ENCODE results near the gene PTPN1. TPM values are rescaled to one million over a fixed set of nuclear protein-coding genes. Genes with fewer than 3 reads are reported as not detected.

The PTPN1 gene
- total and polyA plus RNA-seq, 2 of the 13 experiments (the other 11 are each of a cell fraction or from before 2014, with no cell fraction given): 17.7 to 37.2 TPM

- TF ChIP-seq ZFP37 (CRISPR knock-in tag; IDR thresholded peaks at IDR 0.05; ENCODE audit: borderline replicate concordance) (no peak), PATZ1 (CRISPR knock-in tag; IDR thresholded peaks at IDR 0.05) (peak; percentile 99), ZNF564 (CRISPR knock-in tag; IDR thresholded peaks at IDR 0.05) (no peak), ZNF3 (CRISPR knock-in tag; IDR thresholded peaks at IDR 0.05) (no peak), RBM22 (optimal IDR thresholded peaks at IDR 0.05; ENCODE audit: low read length) (no peak), CHD2 (IDR thresholded peaks at IDR 0.05; ENCODE audit: low read depth, low read length) (no peak), CBX5 (CRISPR knock-in tag; IDR thresholded peaks at IDR 0.05; ENCODE audit: borderline replicate concordance) (no peak), ZNF512 (CRISPR knock-in tag; IDR thresholded peaks at IDR 0.05) (no peak), ETS1 (CRISPR knock-in tag; IDR thresholded peaks at IDR 0.05) (no peak), ATF2 (CRISPR knock-in tag; IDR thresholded peaks at IDR 0.05) (peak; percentile 20; the same call in 1 of the 2 replicates), PRMT3 (CRISPR knock-in tag; IDR thresholded peaks at IDR 0.05; ENCODE audit: borderline replicate concordance, low read depth) (no peak), IKZF5 (CRISPR knock-in tag; IDR thresholded peaks at IDR 0.05) (no peak), PREB (CRISPR knock-in tag; IDR thresholded peaks at IDR 0.05) (no peak), ZNF615 (CRISPR knock-in tag; IDR thresholded peaks at IDR 0.05; ENCODE audit: borderline replicate concordance) (no peak), ZMYM2 (CRISPR knock-in tag; IDR thresholded peaks at IDR 0.05) (no peak), ZSCAN12 (CRISPR knock-in tag; IDR thresholded peaks at IDR 0.05) (no peak), KLF12 (CRISPR knock-in tag; IDR thresholded peaks at IDR 0.05; ENCODE audit: borderline replicate concordance) (no peak), ZNF704 (CRISPR knock-in tag; IDR thresholded peaks at IDR 0.05; ENCODE audit: borderline replicate concordance) (no peak), MXD4 (CRISPR knock-in tag; IDR thresholded peaks at IDR 0.05) (no peak), FOXA3 (CRISPR knock-in tag; IDR thresholded peaks at IDR 0.05) (peak; percentile 23; the same call in 1 of the 2 replicates)
These were observed 70.0 kb downstream of the PTPN1 start (continued) for GRCh38 chr20:50580016-50580747.
